Measurements from ENCODE around the gene EIF2S2.

The EIF2S2 gene

GRCh38 chr20:34115232-34115631 lies 3.2 kb upstream of the EIF2S2 start:
- TF ChIP-seq ZNF8 (CRISPR knock-in tag; IDR thresholded peaks at IDR 0.05): no peak
- no peak for TF ChIP-seq TOX (CRISPR knock-in tag; IDR thresholded peaks at IDR 0.05; ENCODE audit: borderline replicate concordance)
- ATAC-seq: no peak

- no peak for TF ChIP-seq PPARA (CRISPR knock-in tag; IDR thresholded peaks at IDR 0.05; ENCODE audit: borderline replicate concordance)
- TF ChIP-seq ZFP30 (CRISPR knock-in tag; IDR thresholded peaks at IDR 0.05): no peak
- no peak for TF ChIP-seq GLIS3 (CRISPR knock-in tag; IDR thresholded peaks at IDR 0.05)
- no peak for TF ChIP-seq ARNTL (CRISPR knock-in tag; IDR thresholded peaks at IDR 0.05; ENCODE audit: borderline replicate concordance, low read depth)
- TF ChIP-seq TCF4 (CRISPR knock-in tag; IDR thresholded peaks at IDR 0.05; ENCODE audit: borderline replicate concordance): no peak
- no peak for TF ChIP-seq ZNF565 (CRISPR knock-in tag; conservative IDR thresholded peaks at IDR 0.05; ENCODE audit: low read depth)
- TF ChIP-seq ZC3H10 (CRISPR knock-in tag; IDR thresholded peaks at IDR 0.05): no peak
- TF ChIP-seq ESRRG (CRISPR knock-in tag; IDR thresholded peaks at IDR 0.05): no peak
- no peak for TF ChIP-seq RARB (CRISPR knock-in tag; IDR thresholded peaks at IDR 0.05)
- TF ChIP-seq SNAI2 (CRISPR knock-in tag; IDR thresholded peaks at IDR 0.05): no peak
- TF ChIP-seq ZNF70 (CRISPR knock-in tag; IDR thresholded peaks at IDR 0.05): no peak
- TF ChIP-seq PATZ1 (CRISPR knock-in tag; IDR thresholded peaks at IDR 0.05; ENCODE audit: borderline replicate concordance): no peak
- no peak for TF ChIP-seq CREB5 (CRISPR knock-in tag; IDR thresholded peaks at IDR 0.05; ENCODE audit: low read depth)
- no peak for TF ChIP-seq OSR1 (CRISPR knock-in tag; IDR thresholded peaks at IDR 0.05)
- no peak for TF ChIP-seq ZFP3 (CRISPR knock-in tag; IDR thresholded peaks at IDR 0.05)
- TF ChIP-seq ISL1 (CRISPR knock-in tag; IDR thresholded peaks at IDR 0.05): no peak
- TF ChIP-seq BACH2 (CRISPR knock-in tag; IDR thresholded peaks at IDR 0.05; ENCODE audit: borderline replicate concordance): no peak
- no peak for TF ChIP-seq CSDC2 (CRISPR knock-in tag; IDR thresholded peaks at IDR 0.05)
- no peak for TF ChIP-seq POU6F1 (CRISPR knock-in tag; IDR thresholded peaks at IDR 0.05; ENCODE audit: borderline replicate concordance, low read depth)
- no peak for TF ChIP-seq TOX (CRISPR knock-in tag; IDR thresholded peaks at IDR 0.05; ENCODE audit: borderline replicate concordance)
- no peak for ATAC-seq
Measured at GRCh38 chr20:34114809-34115208, 2.8 kb upstream of the EIF2S2 start.

- peak; percentile 32 for ATAC-seq
- TF ChIP-seq ESRRG (CRISPR knock-in tag; IDR thresholded peaks at IDR 0.05) (no peak), ARNTL (CRISPR knock-in tag; IDR thresholded peaks at IDR 0.05; ENCODE audit: borderline replicate concordance, low read depth) (no peak), RARB (CRISPR knock-in tag; IDR thresholded peaks at IDR 0.05) (no peak), POU6F1 (CRISPR knock-in tag; IDR thresholded peaks at IDR 0.05; ENCODE audit: borderline replicate concordance, low read depth) (no peak)
Measured at GRCh38 chr20:34112600-34113101, 608 bp upstream of the EIF2S2 start.

GRCh38 chr20:34110745-34111641 lies 1.1 kb downstream of the EIF2S2 start:
- TF ChIP-seq TSHZ2 (CRISPR knock-in tag; IDR thresholded peaks at IDR 0.05): no peak
- 0 out of 2 replicates have a peak, but pooled peaks have one; percentile 13 for TF ChIP-seq ISL1 (CRISPR knock-in tag; IDR thresholded peaks at IDR 0.05)
- peak; percentile 2; the same call in 1 of the 3 replicates for ATAC-seq

Data from SK-N-SH treated with all-trans-retinoic acid at 6 μM for 48 hours (cell line).